ENCODE results near the gene NFIA.
A peak's percentile ranks its signal among the peaks of the same experiment; 100 is the strongest.

The NFIA gene

GRCh38 chr1:61085206-61085982 lies 3.0 kb downstream of the NFIA start:
- DNase-seq: no peak

GRCh38 chr1:61085983-61086644 lies 3.8 kb downstream of the NFIA start:
- DNase-seq: no peak

GRCh38 chr1:61087571-61087970 lies 5.2 kb downstream of the NFIA start:
- no peak for DNase-seq

- no peak for DNase-seq
Measured at GRCh38 chr1:61088163-61088974, 6.0 kb downstream of the NFIA start.

GRCh38 chr1:61089338-61089737 lies 7.0 kb downstream of the NFIA start:
- DNase-seq: no peak

- no peak for DNase-seq
Measured at GRCh38 chr1:61089741-61090140, 7.4 kb downstream of the NFIA start.

GRCh38 chr1:61090546-61091202 lies 8.3 kb downstream of the NFIA start:
- no peak for DNase-seq

- no peak for DNase-seq
Measured at GRCh38 chr1:61091455-61091854, 9.1 kb downstream of the NFIA start.

GRCh38 chr1:61092642-61093041 lies 10.3 kb downstream of the NFIA start:
- peak; percentile 46 for DNase-seq

GRCh38 chr1:61093525-61094137 lies 11.3 kb downstream of the NFIA start:
- no peak for DNase-seq

- DNase-seq: no peak
Measured at GRCh38 chr1:61094677-61095469, 12.5 kb downstream of the NFIA start.

GRCh38 chr1:61095470-61095812 lies 13.1 kb downstream of the NFIA start:
- no peak for DNase-seq

GRCh38 chr1:61097317-61097716 lies 15.0 kb downstream of the NFIA start:
- no peak for DNase-seq

GRCh38 chr1:61097722-61098121 lies 15.4 kb downstream of the NFIA start:
- no peak for DNase-seq

- DNase-seq: no peak
Measured at GRCh38 chr1:61098333-61098732, 16.0 kb downstream of the NFIA start.

- DNase-seq: no peak
Measured at GRCh38 chr1:61098906-61099437, 16.6 kb downstream of the NFIA start.

GRCh38 chr1:61100578-61100977 lies 18.2 kb downstream of the NFIA start:
- no peak for DNase-seq

GRCh38 chr1:61101536-61101935 lies 19.2 kb downstream of the NFIA start:
- no peak for DNase-seq

GRCh38 chr1:61102041-61102440 lies 19.7 kb downstream of the NFIA start:
- DNase-seq: no peak

- DNase-seq: no peak
Measured at GRCh38 chr1:61102621-61103020, 20.3 kb downstream of the NFIA start.

GRCh38 chr1:61104220-61104671 lies 21.9 kb downstream of the NFIA start:
- no peak for DNase-seq

- DNase-seq: no peak
Measured at GRCh38 chr1:61107638-61108037, 25.3 kb downstream of the NFIA start.

Measured in NCI-H1105 (cell line).